Activated naive CD8-positive, alpha-beta T cell treated with anti-CD3 and anti-CD28 coated beads, Interleukin-2, amount 50 U/mL, for 16 hours (primary cell): ENCODE data around the gene TSC22D1.
"Not testable (repeated sequence)": the region's sequence is repeated elsewhere in the genome, so short reads cannot be mapped to it uniquely, and the experiment has no call there.

Source experiments
- DNase-seq: peaks from one replicate; pipeline ENCODE4 v3.0.0-alpha.2; 2020; ENCODE audit warnings: low read depth, low spot score

TSC22D1 gene

GRCh38 chr13:44575741-44576350, at the start of gene TSC22D1:
Gene TSC22D1, minus strand, starts transcription at chr13:44576330. Its CDS starts 256 bp downstream, at chr13:44576074.
- DNase-seq, result peak; percentile 16

- DNase-seq, result no peak
Measured at GRCh38 chr13:44622708-44623107, 46.6 kb upstream of the TSC22D1 start.

GRCh38 chr13:44622261-44622660, 46.1 kb upstream of the TSC22D1 start:
- DNase-seq, result no peak

GRCh38 chr13:44620057-44620456, 43.9 kb upstream of the TSC22D1 start:
- DNase-seq, result no peak

- no peak for DNase-seq
Measured at GRCh38 chr13:44619651-44620050, 43.5 kb upstream of the TSC22D1 start.

GRCh38 chr13:44618326-44618725, 42.2 kb upstream of the TSC22D1 start:
- DNase-seq, result no peak

- no peak for DNase-seq
Measured at GRCh38 chr13:44617648-44618047, 41.5 kb upstream of the TSC22D1 start.

GRCh38 chr13:44609137-44609536, 33.0 kb upstream of the TSC22D1 start:
- DNase-seq, result no peak

GRCh38 chr13:44605721-44606120, 29.6 kb upstream of the TSC22D1 start:
- DNase-seq, result no peak

GRCh38 chr13:44605275-44605674, 29.1 kb upstream of the TSC22D1 start:
- DNase-seq, result no peak

- DNase-seq, result no peak
Measured at GRCh38 chr13:44601586-44601985, 25.5 kb upstream of the TSC22D1 start.

GRCh38 chr13:44593861-44594592, 17.9 kb upstream of the TSC22D1 start:
- DNase-seq, result not testable (repeated sequence)

GRCh38 chr13:44592216-44592847, 16.2 kb upstream of the TSC22D1 start:
- DNase-seq, result no peak

- no peak for DNase-seq
Measured at GRCh38 chr13:44591316-44591715, 15.2 kb upstream of the TSC22D1 start.

- no peak for DNase-seq
Measured at GRCh38 chr13:44583137-44583536, 7.0 kb upstream of the TSC22D1 start.

- DNase-seq, result no peak
Measured at GRCh38 chr13:44578067-44578400, 1.9 kb upstream of the TSC22D1 start.

GRCh38 chr13:44577236-44578066, 1.3 kb upstream of the TSC22D1 start:
- DNase-seq, result peak; percentile 91

GRCh38 chr13:44576351-44577235, 463 bp upstream of the TSC22D1 start:
- DNase-seq, result no peak

GRCh38 chr13:44575035-44575434, 1.1 kb downstream of the TSC22D1 start:
- no peak for DNase-seq

- DNase-seq, result no peak
Measured at GRCh38 chr13:44574466-44574855, 1.7 kb downstream of the TSC22D1 start.
